A549 (cell line): ENCODE data around the gene NRAP. TPM values are rescaled to one million over a fixed set of nuclear protein-coding genes. Genes with fewer than 3 reads are reported as not detected.

Source experiments
- ATAC-seq, 2 experiments: fragments of 200-7000 bp in 1 of 2; fragments of >200 bp in 1 of 2; cut with Nextera tagmentation in 1 of 2; cut with Tn5 transposase in 1 of 2; 3 replicates each; pipeline versions ENCODE4 v1.8.0 to v1.9.1; 2018 to 2020; ENCODE audit warnings: mild to moderate bottlenecking in 1 of 2, moderate library complexity in 1 of 2
- CTCF ChIA-PET: fragments of 300-600 bp; sonication (Branson Sonifier 250); formaldehyde crosslinking; extraction: SDS; loops from one replicate; lab custom pipeline; 2021; ENCODE audit warnings: antibody characterized with exemption, inconsistent platforms; lab: Yijun Ruan, JAX
- POLR2A ChIA-PET: fragments of 350-600 bp; formaldehyde crosslinking; extraction: SDS; loops from one replicate; lab custom pipeline; 2021; ENCODE audit warnings: antibody characterized with exemption, inconsistent platforms; lab: Yijun Ruan, JAX
- DNase-seq, 2 experiments: peaks; one replicate each; pipeline versions ENCODE4 v3.0.0 to v3.0.0-alpha.2; 2011 to 2016; ENCODE audit warnings: low read depth in 1 of 2, low spot score in 1 of 2
- FAIRE-seq: peaks from 2 replicates; lab custom pipeline; 2011; peaks lifted over from hg19 to GRCh38; lab: Jason Lieb, UNC
- H3K27ac ChIP-seq, 2 experiments: fragments of >200 bp; sonication (Bioruptor Twin); formaldehyde crosslinking; 3 replicates each; pipeline ENCODE4 v1.5.1; 2016 to 2017
- H3K4me1 ChIP-seq: fragments of >200 bp; sonication (Bioruptor Twin); formaldehyde crosslinking; 3 replicates; pipeline ENCODE4 v1.6.1; 2016
- H3K4me2 ChIP-seq: fragments of >200 bp; sonication (Bioruptor Twin); formaldehyde crosslinking; 3 replicates; pipeline ENCODE4 v1.6.1; 2016
- H3K4me3 ChIP-seq: fragments of >200 bp; sonication (Bioruptor Twin); formaldehyde crosslinking; 3 replicates; pipeline ENCODE4 v1.5.1; 2016
- H3K9me3 ChIP-seq: fragments of >200 bp; sonication (Bioruptor Twin); formaldehyde crosslinking; 3 replicates; pipeline ENCODE4 v1.6.1; 2016
- BCL3 ChIP-seq: fragments of >200 bp; sonication (Bioruptor Twin); formaldehyde crosslinking; IDR thresholded peaks from 3 replicates; pipeline ENCODE4 v1.6.1; 2016
- BHLHE40 ChIP-seq: IDR thresholded peaks from 2 replicates; pipeline ENCODE4 v1.6.1; 2012; ENCODE audit warnings: low read depth, low read length, inconsistent platforms
- CBX8 ChIP-seq: fragments of 200-600 bp; sonication (generic); IDR thresholded peaks from 2 replicates; pipeline ENCODE4 v1.6.1; 2016
- CHD2 ChIP-seq: fragments of 150-350 bp; IDR thresholded peaks from 2 replicates; pipeline ENCODE4 v1.6.1; 2014; ENCODE audit warnings: low read length; ENCODE audit not compliant: partially characterized antibody
- EP300 ChIP-seq, 2 experiments: fragments of >200 bp; sonication (Bioruptor Twin); formaldehyde crosslinking; IDR thresholded peaks; 2 replicates in 1 of 2; 3 replicates in 1 of 2; pipeline ENCODE4 v1.6.1; 2016 to 2017
- FOSB ChIP-seq: fragments of 250-450 bp; sonication (Bioruptor Pico); IDR thresholded peaks from 2 replicates; pipeline ENCODE4 v1.5.0; 2020; ENCODE audit warnings: mild to moderate bottlenecking, moderate library complexity
- FOXS1 ChIP-seq: fragments of 250-450 bp; sonication (Bioruptor Pico); IDR thresholded peaks from 2 replicates; pipeline ENCODE4 v1.5.0; 2020; ENCODE audit warnings: mild to moderate bottlenecking, moderate library complexity
- JUNB ChIP-seq: fragments of >200 bp; sonication (Bioruptor Twin); formaldehyde crosslinking; IDR thresholded peaks from 2 replicates; pipeline ENCODE4 v1.6.1; 2016
- KDM5A ChIP-seq: fragments of 200-600 bp; sonication (generic); IDR thresholded peaks from 2 replicates; pipeline ENCODE4 v1.6.1; 2016; ENCODE audit warnings: antibody characterized with exemption, mild to moderate bottlenecking
- MAZ ChIP-seq: fragments of 150-350 bp; IDR thresholded peaks from 2 replicates; pipeline ENCODE4 v1.6.1; 2014; ENCODE audit warnings: antibody characterized with exemption, low read depth, low read length, borderline replicate concordance
- NFE2L2 ChIP-seq: fragments of 150-350 bp; conservative IDR thresholded peaks from 2 replicates; pipeline ENCODE4 v1.6.1; 2014; ENCODE audit warnings: low read length
- NPAS2 ChIP-seq: fragments of 250-450 bp; sonication (Bioruptor Pico); IDR thresholded peaks from 2 replicates; pipeline ENCODE4 v1.8.0; 2022; ENCODE audit warnings: mild to moderate bottlenecking, moderate library complexity, borderline replicate concordance
- NR3C1 ChIP-seq: fragments of >200 bp; sonication (Bioruptor Twin); formaldehyde crosslinking; IDR thresholded peaks from 3 replicates; pipeline ENCODE4 v1.6.1; 2017
- RAD21 ChIP-seq, 2 experiments: fragments of >200 bp in 1 of 2; sonication (Bioruptor Twin) in 1 of 2; formaldehyde crosslinking in 1 of 2; IDR thresholded peaks in 1 of 2; conservative IDR thresholded peaks in 1 of 2; 2 replicates in 1 of 2; 3 replicates in 1 of 2; pipeline ENCODE4 v1.6.1; 2012 to 2018; ENCODE audit warnings: inconsistent platforms in 1 of 2
- RARB ChIP-seq: fragments of 250-450 bp; sonication (Bioruptor Pico); IDR thresholded peaks from 2 replicates; pipeline ENCODE4 v1.8.0; 2021; ENCODE audit warnings: mild to moderate bottlenecking, moderate library complexity
- RCOR1 ChIP-seq: fragments of 150-350 bp; IDR thresholded peaks from 2 replicates; pipeline ENCODE4 v1.6.1; 2014; ENCODE audit warnings: antibody characterized with exemption, low read length, low read depth
- RFX5 ChIP-seq: fragments of 450-650 bp; IDR thresholded peaks from 2 replicates; pipeline ENCODE4 v1.7.1; 2014; ENCODE audit warnings: antibody characterized with exemption, mild to moderate bottlenecking, moderate library complexity
- RNF2 ChIP-seq: fragments of 200-600 bp; sonication (generic); IDR thresholded peaks from 2 replicates; pipeline ENCODE4 v1.6.1; 2016; ENCODE audit warnings: low read depth, mild to moderate bottlenecking, antibody characterized with exemption, moderate library complexity, borderline replicate concordance
- SREBF2 ChIP-seq: fragments of 450-650 bp; IDR thresholded peaks from 2 replicates; pipeline ENCODE4 v1.6.1; 2014; ENCODE audit warnings: mild to moderate bottlenecking, moderate library complexity
- TFCP2L1 ChIP-seq: fragments of 250-450 bp; sonication (Bioruptor Pico); IDR thresholded peaks from 2 replicates; pipeline ENCODE4 v1.5.0; 2021; ENCODE audit warnings: mild to moderate bottlenecking
- WGBS: methylation state at CpG from one replicate; pipeline ENCODE4 v1.1.6; 2017; ENCODE audit errors: missing lambda C conversion rate; 5-methylcytosine and 5-hydroxymethylcytosine counted together
- polyA plus RNA-seq, 4 experiments: library from polyadenylated mRNA; depleted of rRNA in 3 of 4; stranded (reverse); fragments of >200 nt; fragmentation: RNase III in 1 of 4; extraction: RNeasy Plus Mini Kit Qiagen cat#74134 plus additional on column Dnase treatment in 1 of 4; gene quantifications; 2 replicates in 3 of 4; 3 replicates in 1 of 4; pipeline ENCODE4 v1.2.3, GENCODE V29; 2011 to 2017
- TF ChIP-seq, protein P1 (sequence below): fragments of 450-650 bp; IDR thresholded peaks from 2 replicates; pipeline ENCODE4 v1.6.1; 2014; ENCODE audit warnings: antibody characterized with exemption

Gene NRAP
- polyA plus RNA-seq, 2 of the 4 experiments (the other 2 are of a cell fraction), result not detected

DNA sequence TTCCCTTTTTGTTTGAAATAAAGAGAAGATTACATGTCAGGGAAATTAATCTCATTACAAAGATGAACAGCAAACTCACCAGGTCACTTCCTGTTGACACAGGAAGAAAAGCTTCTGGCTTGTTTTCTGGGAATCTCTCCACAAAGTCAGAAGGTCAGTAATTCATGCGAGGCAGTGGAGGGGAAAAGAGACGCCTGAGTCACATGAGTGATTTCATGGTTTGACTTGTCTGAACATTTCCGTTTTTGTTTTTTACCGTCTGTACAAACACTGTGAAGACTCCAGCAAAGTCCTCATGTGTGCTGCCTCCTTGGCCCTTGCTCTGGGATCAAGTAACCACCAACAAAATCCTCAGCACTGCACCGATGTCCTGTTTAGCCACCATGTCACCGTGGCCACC is 113.5 kb downstream of the NRAP start:
- FAIRE-seq (no peak), ATAC-seq (no peak), DNase-seq (no peak)
- Histone ChIP-seq H3K9me3 (no peaks in the 10 kb centered on the region), H3K27ac (no peak overlapping the region), H3K4me2 (no peak overlapping the region), H3K4me3 (no peak overlapping the region), H3K4me1 (peaks cover 20% of the 10 kb centered on the region)
- 68% methylated on average over 6 of the region's 6 CpGs for WGBS
- POLR2A ChIA-PET, result no interaction called here
- CTCF ChIA-PET, result no interaction called here
- TF ChIP-seq NR3C1, result no peak

- ATAC-seq (no peak), DNase-seq (no peak), FAIRE-seq (no peak)
- 86% methylated on average over 6 of the region's 6 CpGs for WGBS
- Histone ChIP-seq H3K4me2 (no peak overlapping the region), H3K27ac (no peak overlapping the region), H3K4me1 (peaks cover 19% of the 10 kb centered on the region), H3K9me3 (no peaks in the 10 kb centered on the region), H3K4me3 (no peak overlapping the region)
- TF ChIP-seq BCL3 (no peak), FOSB (no peak), NFE2L2 (no peak), SREBF2 (no peak)
- ChIA-PET CTCF (no interaction called here), POLR2A (no interaction called here)
These were observed 114.0 kb downstream of the NRAP start for GRCh38 chr10:113549856-113550255.

GRCh38 chr10:113547426-113547825 is 116.4 kb downstream of the NRAP start:
- ChIA-PET CTCF (interaction anchor here (0.9 to 1.8 kb wide), 4 partner anchors 16 to 93 kb away, joined by 3 to 6 read pairs (median 4); no protein-coding TSS in a partner anchor), POLR2A (no interaction called here)
- Histone ChIP-seq H3K9me3 (no peaks in the 10 kb centered on the region), H3K4me3 (no peak overlapping the region), H3K27ac (no peak overlapping the region), H3K4me2 (no peak overlapping the region), H3K4me1 (peaks cover 6% of the 10 kb centered on the region)
- ATAC-seq (no peak), DNase-seq (no peak), FAIRE-seq (no peak)
- TF ChIP-seq CBX8 (no peak), BHLHE40 (no peak), BCL3 (no peak), RFX5 (no peak), NPAS2 (CRISPR knock-in tag) (no peak), FOXS1 (CRISPR knock-in tag) (no peak), KDM5A (no peak), NFE2L2 (no peak), MAZ (no peak), RCOR1 (no peak), RARB (CRISPR knock-in tag) (no peak), JUNB (no peak), RNF2 (no peak), EP300 (IDR thresholded peaks at IDR 0.05) (no peak), RAD21 (conservative IDR thresholded peaks at IDR 0.05 in 1 of 2, IDR thresholded peaks at IDR 0.05 in 1 of 2) (no peak), TFCP2L1 (CRISPR knock-in tag) (no peak), CHD2 (no peak)
- TF ChIP-seq, protein P1, sequence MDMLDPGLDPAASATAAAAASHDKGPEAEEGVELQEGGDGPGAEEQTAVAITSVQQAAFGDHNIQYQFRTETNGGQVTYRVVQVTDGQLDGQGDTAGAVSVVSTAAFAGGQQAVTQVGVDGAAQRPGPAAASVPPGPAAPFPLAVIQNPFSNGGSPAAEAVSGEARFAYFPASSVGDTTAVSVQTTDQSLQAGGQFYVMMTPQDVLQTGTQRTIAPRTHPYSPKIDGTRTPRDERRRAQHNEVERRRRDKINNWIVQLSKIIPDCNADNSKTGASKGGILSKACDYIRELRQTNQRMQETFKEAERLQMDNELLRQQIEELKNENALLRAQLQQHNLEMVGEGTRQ, result no peak
- 66% methylated on average over 2 of the region's 2 CpGs for WGBS
